ENCODE results near the gene EIF5A2.

EIF5A2 gene

DNA sequence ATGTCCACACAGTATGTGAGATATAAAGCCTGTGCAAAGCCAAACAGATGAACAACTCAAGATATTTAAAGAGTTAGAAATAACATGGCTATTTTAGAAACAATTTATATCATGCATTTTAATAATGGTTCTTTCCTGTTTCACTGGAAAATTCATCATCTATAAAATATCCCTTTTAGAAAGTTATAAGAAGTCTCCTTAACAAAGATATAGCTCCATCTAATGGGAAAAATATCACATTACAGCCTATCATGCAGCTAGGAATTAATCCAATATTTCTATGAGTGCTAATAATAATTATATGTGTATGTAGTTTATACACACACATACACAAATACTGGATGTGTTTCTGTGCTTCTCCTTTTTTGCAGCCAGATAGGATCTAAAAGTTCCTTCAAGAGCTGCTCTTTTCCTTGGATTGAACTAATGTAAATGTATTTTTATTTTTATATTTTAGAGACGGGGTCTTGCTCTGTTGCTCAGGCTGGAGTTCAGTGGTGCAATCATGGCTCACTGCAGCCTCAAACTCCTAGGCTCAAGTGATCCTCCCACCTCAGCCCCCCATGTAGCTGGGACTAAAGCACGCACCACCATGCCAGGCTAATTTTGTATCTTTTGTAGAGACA, 60.0 kb downstream of the EIF5A2 start:
- DNase-seq = peak; percentile 28 to 50

DNA sequence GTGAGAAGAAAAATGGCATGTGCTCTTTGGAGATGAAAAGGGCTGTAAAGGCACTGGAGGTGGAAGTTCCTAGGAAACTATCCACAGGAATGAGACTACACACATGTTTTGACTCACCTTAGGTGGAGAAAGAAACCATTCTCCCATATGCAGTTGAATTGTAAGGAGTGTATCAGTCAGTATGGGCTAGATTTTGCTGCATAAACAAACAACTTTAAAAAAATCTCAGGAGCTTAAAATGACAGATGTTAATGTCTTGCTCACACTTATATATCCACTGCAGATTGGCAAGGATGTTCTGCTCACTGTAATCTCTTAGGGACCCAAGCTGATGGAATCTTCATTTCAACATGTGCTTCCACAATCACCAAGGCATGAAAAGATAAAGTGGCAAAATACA, 64.1 kb downstream of the EIF5A2 start:
- DNase-seq = no peak

DNA sequence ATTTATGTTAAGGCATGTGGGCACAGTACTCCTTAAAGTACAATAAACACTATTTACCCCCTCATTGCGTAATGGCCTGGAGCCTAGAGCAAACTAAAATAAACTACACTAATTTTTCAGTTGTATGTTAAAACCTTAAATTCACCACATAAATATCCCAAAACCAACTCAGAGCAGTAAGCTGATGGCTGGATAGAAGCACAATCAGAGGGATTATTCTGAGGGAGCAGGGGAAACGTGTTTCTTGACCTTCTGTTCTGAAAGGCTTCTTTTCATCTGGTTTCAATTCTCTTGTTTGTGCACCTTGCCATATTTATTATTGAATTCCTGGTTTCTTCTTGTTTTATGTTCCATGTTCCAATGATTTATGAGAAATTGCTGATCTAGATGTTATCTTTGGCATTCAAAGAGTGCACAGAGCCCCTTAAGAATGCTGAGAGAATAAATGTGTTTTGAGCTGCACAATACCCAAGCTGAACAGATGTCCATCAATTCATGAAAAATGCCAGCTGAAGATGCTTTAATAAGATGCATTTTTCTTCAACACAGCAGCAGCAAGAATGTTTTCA, 68.1 kb downstream of the EIF5A2 start:
- DNase-seq = no peak

DNA sequence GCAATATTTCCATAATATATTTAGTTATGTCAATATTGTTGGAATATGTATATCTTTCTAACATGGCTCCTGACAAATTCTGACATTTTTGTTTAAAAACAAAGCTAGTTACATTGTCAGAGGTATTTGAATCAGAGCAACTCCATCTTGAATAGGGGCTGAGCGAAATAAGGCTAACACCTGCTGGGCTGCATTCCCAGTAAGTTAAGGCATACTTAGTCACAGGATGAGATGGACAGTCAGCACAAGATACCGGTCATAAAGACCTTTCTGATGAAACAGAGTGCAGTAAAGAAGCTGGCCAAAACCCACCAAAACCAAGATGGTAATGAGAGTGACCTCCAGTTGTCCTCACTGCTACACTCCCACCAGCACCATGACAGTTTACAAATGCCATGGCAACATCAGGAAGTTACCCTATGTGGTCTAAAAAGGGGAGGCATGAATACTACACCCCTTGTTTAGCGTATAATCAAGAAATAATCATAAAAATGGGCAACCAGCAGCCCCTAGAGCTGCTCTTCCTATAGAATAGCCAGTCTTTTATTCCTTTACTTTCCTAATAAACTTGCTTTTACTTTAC, 68.8 kb downstream of the EIF5A2 start:
- no peak for DNase-seq

All from AML-193 (cell line).